Activated T-helper 2 cell treated with anti-CD3 and anti-CD28 coated beads, Interferon-gamma antibody, Interleukin-2, Interleukin-4, amounts not matched to agents 10 μg/mL and 5 μg/mL and 100 μg/mL, durations not matched to agents 14 hours and 24 hours and 36 hours (primary cell): ENCODE results near the gene DAW1. TPM values are rescaled to one million over a fixed set of nuclear protein-coding genes. Genes with fewer than 3 reads are reported as not detected.
"Not testable (repeated sequence)": the region's sequence is repeated elsewhere in the genome, so short reads cannot be mapped to it uniquely, and the experiment has no call there.

Source experiments
- DNase-seq: peaks from one replicate; pipeline ENCODE4 v3.0.0; 2021; ENCODE audit warnings: low spot score
- H3K27ac Mint-ChIP-seq: one replicate; pipeline ENCODE4 v1.8.0; 2021; ENCODE audit warnings: mixed read lengths
- H3K27me3 Mint-ChIP-seq: one replicate; pipeline ENCODE4 v1.8.0; 2021; ENCODE audit warnings: low read depth, mixed read lengths
- H3K36me3 Mint-ChIP-seq: one replicate; pipeline ENCODE4 v1.8.0; 2021; ENCODE audit warnings: low read depth, mixed read lengths
- H3K4me1 Mint-ChIP-seq: one replicate; pipeline ENCODE4 v1.8.0; 2021; ENCODE audit warnings: low read depth, mixed read lengths
- H3K4me3 Mint-ChIP-seq: one replicate; pipeline ENCODE4 v1.8.0; 2021; ENCODE audit warnings: low read depth, mild to moderate bottlenecking, moderate library complexity, mixed read lengths
- H3K9me3 Mint-ChIP-seq: one replicate; pipeline ENCODE4 v1.8.0; 2021; ENCODE audit warnings: mixed read lengths
- intact Hi-C: fragments of 100-400 bp; cut with micrococcal nuclease; formaldehyde crosslinking; loops from one replicate; pipeline ENCODE4 v1.15.1; 2023
- total RNA-seq: library from RNA; stranded (reverse); gene quantifications from 2 replicates; pipeline ENCODE4 v1.2.3, GENCODE V29; 2022

DAW1 gene
- total RNA-seq, 1 donor from 2014 or later = not detected

GRCh38 chr2:227890495-227891079, 19.2 kb downstream of the DAW1 start:
- H3K27me3 Mint-ChIP-seq = no peaks in the 10 kb centered on the region
- no peak overlapping the region for H3K27ac Mint-ChIP-seq
- H3K9me3 Mint-ChIP-seq = no peaks in the 10 kb centered on the region
- no peak for DNase-seq
- intact Hi-C loops = loop anchor here (2.0 kb wide), 1 partner anchor 1382 kb away; no protein-coding TSS in a partner anchor
- no peaks in the 10 kb centered on the region for H3K36me3 Mint-ChIP-seq
- H3K4me1 Mint-ChIP-seq = no peaks in the 10 kb centered on the region
- H3K4me3 Mint-ChIP-seq = no peak overlapping the region

DNA sequence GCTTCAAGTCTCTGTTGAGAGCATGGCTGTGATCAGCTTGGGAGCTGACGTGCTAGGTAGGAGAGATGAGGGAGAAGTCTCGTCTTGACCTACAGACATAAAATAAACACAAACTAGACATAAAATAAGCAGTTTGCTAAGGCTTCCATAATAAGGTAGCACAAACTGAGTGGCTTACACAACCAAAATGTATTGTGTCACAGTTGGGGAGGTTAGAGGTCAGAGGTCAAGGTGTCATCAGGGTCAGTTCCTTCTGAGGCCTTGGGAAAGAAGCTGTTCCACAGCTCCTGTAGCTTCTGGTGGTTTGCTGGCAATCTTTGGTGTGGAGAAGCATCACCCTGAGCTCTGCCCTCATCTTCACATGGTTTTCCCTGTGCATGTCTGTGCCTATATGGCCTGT, 20.2 kb downstream of the DAW1 start:
- Mint-ChIP-seq H3K27me3 (no peaks in the 10 kb centered on the region), H3K4me3 (no peak overlapping the region), H3K4me1 (no peaks in the 10 kb centered on the region), H3K27ac (no peak overlapping the region), H3K9me3 (no peaks in the 10 kb centered on the region), H3K36me3 (no peaks in the 10 kb centered on the region)
- DNase-seq = no peak
- intact Hi-C loops = loop anchor here (2.0 kb wide), 1 partner anchor 1381 kb away; no protein-coding TSS in a partner anchor

DNA sequence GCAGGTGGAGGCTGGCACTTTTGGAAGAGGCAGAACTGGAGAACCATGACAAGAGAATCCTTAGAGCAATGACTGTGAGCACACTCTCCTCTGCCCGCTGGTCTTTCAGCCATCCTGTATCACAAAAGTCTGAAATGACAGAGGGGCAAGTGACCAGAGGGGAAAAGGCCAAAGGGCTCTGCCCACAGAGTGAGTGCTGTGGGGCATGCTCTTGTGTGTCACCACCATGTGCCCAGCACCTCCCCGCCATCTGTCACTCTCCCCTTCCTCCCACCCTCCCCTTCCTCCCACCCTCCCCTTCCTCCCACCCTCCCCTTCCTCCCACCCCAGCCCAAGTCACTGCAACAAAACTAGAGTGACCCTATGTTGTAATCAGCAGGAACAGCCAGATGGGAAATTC, 31.9 kb downstream of the DAW1 start:
- Mint-ChIP-seq H3K27me3 (no peaks in the 10 kb centered on the region), H3K4me1 (no peaks in the 10 kb centered on the region), H3K27ac (no peak overlapping the region), H3K9me3 (no peaks in the 10 kb centered on the region), H3K36me3 (no peaks in the 10 kb centered on the region), H3K4me3 (no peak overlapping the region)
- no peak for DNase-seq
- intact Hi-C loops = no loop called here

- no peak for DNase-seq
- H3K27me3 Mint-ChIP-seq = no peaks in the 10 kb centered on the region
- no peaks in the 10 kb centered on the region for H3K36me3 Mint-ChIP-seq
- no peaks in the 10 kb centered on the region for H3K9me3 Mint-ChIP-seq
- H3K27ac Mint-ChIP-seq = no peak overlapping the region
- intact Hi-C loops = no loop called here
- H3K4me1 Mint-ChIP-seq = no peaks in the 10 kb centered on the region
- no peak overlapping the region for H3K4me3 Mint-ChIP-seq
These were observed 35.6 kb downstream of the DAW1 start for GRCh38 chr2:227906991-227907390.

DNA sequence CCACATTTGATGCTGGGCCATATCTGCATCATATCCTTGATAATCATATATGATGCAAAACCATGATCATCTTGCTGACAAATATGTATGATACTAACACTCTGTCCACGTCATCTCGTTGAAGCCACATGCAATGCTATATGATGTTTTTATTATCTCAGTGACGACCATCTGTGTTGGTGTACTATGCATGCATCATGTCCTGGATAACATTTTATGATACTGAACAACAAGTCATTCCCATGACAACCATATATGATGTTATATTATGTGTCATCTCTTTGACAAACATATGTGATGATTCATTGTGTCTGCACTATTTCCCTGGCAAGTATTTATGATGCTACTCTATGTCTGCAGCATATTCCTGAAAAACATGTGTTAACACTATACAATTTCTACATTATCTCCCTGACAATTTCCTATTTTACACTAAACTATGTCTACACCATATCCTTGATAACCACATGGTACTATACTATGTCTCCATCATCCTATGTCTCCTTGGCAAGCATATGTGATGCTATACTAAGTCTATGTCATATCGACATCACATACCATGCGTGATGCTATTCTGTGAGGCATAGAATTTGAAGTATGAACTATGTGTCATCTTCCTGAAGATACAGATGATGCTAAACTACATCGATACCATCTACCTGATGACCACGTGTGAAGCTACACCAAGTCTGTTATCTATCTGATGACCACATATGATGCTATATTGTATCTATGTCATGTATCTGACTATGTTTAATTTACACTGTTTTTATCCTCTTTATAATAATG, 37.0 kb downstream of the DAW1 start:
- no peaks in the 10 kb centered on the region for H3K36me3 Mint-ChIP-seq
- no peak overlapping the region for H3K4me3 Mint-ChIP-seq
- DNase-seq = no peak
- H3K27me3 Mint-ChIP-seq = no peaks in the 10 kb centered on the region
- intact Hi-C loops = no loop called here
- no peak overlapping the region for H3K27ac Mint-ChIP-seq
- no peaks in the 10 kb centered on the region for H3K4me1 Mint-ChIP-seq
- no peaks in the 10 kb centered on the region for H3K9me3 Mint-ChIP-seq

DNA sequence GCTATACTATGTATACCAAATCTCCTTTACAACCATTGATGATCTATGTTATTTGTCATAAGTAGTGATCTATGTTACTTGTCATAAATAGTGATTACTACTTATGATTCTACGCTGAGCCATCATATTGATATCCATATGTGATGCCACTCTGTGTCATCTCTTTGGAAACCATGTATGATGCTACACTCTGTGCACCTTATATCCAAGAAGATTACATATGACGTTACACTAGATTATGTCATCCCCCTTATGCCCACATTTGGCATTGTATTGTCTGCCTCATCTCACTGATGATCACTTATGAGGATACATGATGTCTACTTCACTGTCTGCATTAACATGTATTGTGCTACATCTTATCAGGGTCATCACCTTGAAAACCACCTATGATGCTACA, 42.9 kb downstream of the DAW1 start:
- Mint-ChIP-seq H3K9me3 (no peaks in the 10 kb centered on the region), H3K4me1 (no peaks in the 10 kb centered on the region), H3K27me3 (no peaks in the 10 kb centered on the region), H3K4me3 (no peak overlapping the region), H3K36me3 (no peaks in the 10 kb centered on the region), H3K27ac (no peak overlapping the region)
- intact Hi-C loops = no loop called here
- no peak for DNase-seq

- DNase-seq = no peak
- intact Hi-C loops = no loop called here
- Mint-ChIP-seq H3K9me3 (no peaks in the 10 kb centered on the region), H3K4me1 (no peaks in the 10 kb centered on the region), H3K4me3 (no peak overlapping the region), H3K27me3 (no peaks in the 10 kb centered on the region), H3K27ac (no peak overlapping the region), H3K36me3 (no peaks in the 10 kb centered on the region)
These were observed 50.2 kb downstream of the DAW1 start for GRCh38 chr2:227921648-227922047.

- DNase-seq = no peak
- Mint-ChIP-seq H3K36me3 (no peaks in the 10 kb centered on the region), H3K4me1 (no peaks in the 10 kb centered on the region), H3K27ac (no peak overlapping the region), H3K9me3 (no peaks in the 10 kb centered on the region), H3K4me3 (no peak overlapping the region), H3K27me3 (no peaks in the 10 kb centered on the region)
- intact Hi-C loops = no loop called here
These were observed 60.6 kb downstream of the DAW1 start for GRCh38 chr2:227932001-227932400.

DNA sequence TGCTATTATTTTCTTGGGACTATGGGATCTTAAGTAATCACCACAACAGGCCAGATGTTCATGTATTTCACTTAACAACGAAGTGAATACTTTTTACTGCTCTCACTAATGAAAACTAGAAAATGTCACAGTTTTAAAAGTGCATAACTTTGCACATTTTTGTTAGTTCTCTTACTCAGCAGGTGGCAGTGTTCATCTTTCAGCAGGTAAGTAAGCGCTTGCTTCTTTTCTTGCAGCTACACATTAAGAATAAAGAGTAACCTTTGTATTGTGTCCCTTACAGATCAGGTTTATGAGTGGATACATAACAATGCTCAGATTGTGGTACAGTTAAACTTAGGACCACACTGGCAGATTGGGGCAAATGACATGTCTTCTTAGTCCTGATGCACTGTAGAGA, 61.0 kb downstream of the DAW1 start:
- Mint-ChIP-seq H3K4me3 (no peak overlapping the region), H3K4me1 (no peaks in the 10 kb centered on the region), H3K9me3 (no peaks in the 10 kb centered on the region), H3K27ac (no peak overlapping the region), H3K36me3 (no peaks in the 10 kb centered on the region), H3K27me3 (no peaks in the 10 kb centered on the region)
- DNase-seq = no peak
- intact Hi-C loops = no loop called here

GRCh38 chr2:227933884-227934283, 62.5 kb downstream of the DAW1 start:
- no peaks in the 10 kb centered on the region for H3K4me1 Mint-ChIP-seq
- no peak overlapping the region for H3K27ac Mint-ChIP-seq
- H3K4me3 Mint-ChIP-seq = no peak overlapping the region
- no peaks in the 10 kb centered on the region for H3K36me3 Mint-ChIP-seq
- H3K27me3 Mint-ChIP-seq = no peaks in the 10 kb centered on the region
- intact Hi-C loops = no loop called here
- no peak for DNase-seq
- H3K9me3 Mint-ChIP-seq = no peaks in the 10 kb centered on the region

DNA sequence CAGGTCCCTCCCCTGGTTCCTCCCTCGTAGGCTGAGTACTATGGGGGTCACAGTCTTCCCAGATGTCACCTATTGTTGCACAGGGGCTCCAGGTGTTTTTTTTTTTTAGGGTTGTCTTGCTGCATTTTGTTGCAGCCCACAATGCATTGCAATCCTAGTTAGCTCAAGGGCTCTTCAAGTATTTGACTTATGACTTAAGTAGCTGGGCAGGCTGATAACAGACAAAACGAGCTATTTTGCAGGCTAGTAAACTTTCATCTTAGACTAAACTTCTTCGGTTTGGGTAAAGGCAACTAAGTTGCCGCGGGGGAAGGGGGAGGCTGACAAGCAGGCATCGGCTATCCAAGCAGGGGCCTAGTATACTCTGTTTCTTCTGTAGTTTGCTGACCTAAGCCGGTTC, 64.8 kb downstream of the DAW1 start:
- not testable (repeated sequence) for H3K4me1 Mint-ChIP-seq, H3K36me3 Mint-ChIP-seq, H3K4me3 Mint-ChIP-seq, H3K27me3 Mint-ChIP-seq, DNase-seq, H3K9me3 Mint-ChIP-seq, H3K27ac Mint-ChIP-seq
- intact Hi-C loops = loop anchor here (5.0 kb wide), 1 partner anchor 1336 kb away; the partner anchor contains the start of gene PID1

GRCh38 chr2:227939271-227940027, 68.0 kb downstream of the DAW1 start:
- H3K27me3 Mint-ChIP-seq = no peaks in the 10 kb centered on the region
- intact Hi-C loops = loop anchor here (5.0 kb wide), 1 partner anchor 1333 kb away; the partner anchor contains the start of gene PID1
- H3K4me1 Mint-ChIP-seq = no peaks in the 10 kb centered on the region
- no peak overlapping the region for H3K27ac Mint-ChIP-seq
- no peaks in the 10 kb centered on the region for H3K9me3 Mint-ChIP-seq
- no peak overlapping the region for H3K4me3 Mint-ChIP-seq
- DNase-seq = no peak
- H3K36me3 Mint-ChIP-seq = no peaks in the 10 kb centered on the region

DNA sequence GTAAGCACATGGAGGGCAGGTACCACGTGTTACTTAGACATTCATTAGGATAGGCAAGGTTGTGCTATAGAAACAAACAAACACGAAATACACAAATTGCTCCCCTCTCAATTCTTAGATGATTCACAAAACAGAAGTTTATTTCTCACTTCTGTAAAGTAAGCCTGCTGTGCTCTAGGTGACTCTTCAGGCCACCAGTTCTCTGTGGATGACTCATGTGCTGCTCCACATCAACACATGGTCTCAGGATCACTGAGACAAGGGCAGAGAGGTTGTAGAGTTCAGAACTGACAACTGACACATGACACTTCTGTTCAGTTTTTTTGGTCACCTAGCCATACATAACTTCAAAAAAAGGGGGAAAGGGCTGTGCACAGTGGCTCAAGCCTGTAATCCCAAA, 70.6 kb downstream of the DAW1 start:
- intact Hi-C loops = no loop called here
- H3K27ac Mint-ChIP-seq = no peak overlapping the region
- no peaks in the 10 kb centered on the region for H3K27me3 Mint-ChIP-seq
- H3K4me3 Mint-ChIP-seq = no peak overlapping the region
- no peak for DNase-seq
- no peaks in the 10 kb centered on the region for H3K4me1 Mint-ChIP-seq
- no peaks in the 10 kb centered on the region for H3K36me3 Mint-ChIP-seq
- no peaks in the 10 kb centered on the region for H3K9me3 Mint-ChIP-seq
